CD14-positive monocyte (primary cell): ENCODE data around the gene NSMCE1. TPM values are rescaled to one million over a fixed set of nuclear protein-coding genes. Genes with fewer than 3 reads are reported as not detected.
A peak's percentile ranks its signal among the peaks of the same experiment; 100 is the strongest.

Source experiments
- DNase-seq, 3 donors: peaks; one replicate each; pipeline ENCODE4 v3.0.0-alpha.2; 2011 to 2022
- H2AFZ ChIP-seq: 2 replicates; pipeline ENCODE4 v1.6.0; 2012; ENCODE audit warnings: mild to moderate bottlenecking, low read depth, low read length, inconsistent platforms; ENCODE audit not compliant: insufficient read depth, poor library complexity, severe bottlenecking
- H3K27ac ChIP-seq, 2 donors: 1 replicate in 1 of 2; 2 replicates in 1 of 2; pipeline ENCODE4 v1.5.1; 2012 to 2013; ENCODE audit warnings: low read length in 2 of 2, control low read depth in 1 of 2, inconsistent platforms in 1 of 2, low read depth in 1 of 2, mild to moderate bottlenecking in 1 of 2
- H3K27me3 ChIP-seq, 2 donors: one replicate each; pipeline versions ENCODE4 v1.6.0 to v1.6.1; 2011 to 2013; ENCODE audit warnings: low read length in 2 of 2; ENCODE audit not compliant: control insufficient read depth in 2 of 2, insufficient read depth in 2 of 2
- H3K36me3 ChIP-seq, 2 donors: replicated peaks in 1 of 2; 1 replicate in 1 of 2; 2 replicates in 1 of 2; pipeline versions ENCODE4 v1.5.1 to v1.6.1; 2012 to 2013; ENCODE audit warnings: low read length in 2 of 2, control low read depth in 1 of 2, inconsistent platforms in 1 of 2, mild to moderate bottlenecking in 1 of 2; ENCODE audit not compliant: insufficient read depth in 2 of 2, control insufficient read depth in 1 of 2
- H3K4me1 ChIP-seq, 2 donors: 1 replicate in 1 of 2; 2 replicates in 1 of 2; pipeline versions ENCODE4 v1.5.1 to v1.6.1; 2012 to 2013; ENCODE audit warnings: low read length in 2 of 2, control low read depth in 1 of 2, inconsistent platforms in 1 of 2, mild to moderate bottlenecking in 1 of 2, moderate library complexity in 1 of 2; ENCODE audit not compliant: insufficient read depth in 2 of 2, control insufficient read depth in 1 of 2
- H3K4me2 ChIP-seq: replicated peaks from 2 replicates; pipeline ENCODE3; 2012; ENCODE audit warnings: low read length, moderate library complexity, mild to moderate bottlenecking; ENCODE audit not compliant: poor library complexity, severe bottlenecking; ENCODE audit errors: extremely low read depth
- H3K4me3 ChIP-seq, 3 experiments: fragments of 200-600 bp in 1 of 3; sonication (generic) in 1 of 3; replicated peaks in 1 of 3; 1 replicate in 2 of 3; 2 replicates in 1 of 3; pipeline ENCODE4 v1.5.1; 2011 to 2013; ENCODE audit warnings: low read length in 3 of 3, mild to moderate bottlenecking in 3 of 3, control low read depth in 2 of 3, low read depth in 2 of 3, inconsistent platforms in 1 of 3, moderate library complexity in 1 of 3
- H3K79me2 ChIP-seq: 2 replicates; pipeline ENCODE4 v1.6.0; 2012; ENCODE audit warnings: mild to moderate bottlenecking, control low read depth, inconsistent platforms, low read length, moderate library complexity; ENCODE audit not compliant: insufficient read depth
- H3K9ac ChIP-seq: 2 replicates; pipeline ENCODE4 v1.6.0; 2017; ENCODE audit warnings: low read length, mild to moderate bottlenecking; ENCODE audit not compliant: insufficient read depth, poor library complexity, severe bottlenecking
- H3K9me3 ChIP-seq, 2 donors: replicated peaks in 1 of 2; 1 replicate in 1 of 2; 2 replicates in 1 of 2; pipeline versions ENCODE4 v1.5.1 to v1.6.1; 2012 to 2013; ENCODE audit warnings: low read length in 2 of 2, control low read depth in 1 of 2; ENCODE audit not compliant: control insufficient read depth in 1 of 2, insufficient read depth in 1 of 2
- H4K20me1 ChIP-seq: 2 replicates; pipeline ENCODE4 v1.6.0; 2012; ENCODE audit warnings: mild to moderate bottlenecking, low read length, control low read depth, moderate library complexity; ENCODE audit not compliant: insufficient read depth
- H3K27ac Mint-ChIP-seq, 7 donors: one replicate each; pipeline ENCODE4 v1.8.0; 2020; ENCODE audit warnings: mild to moderate bottlenecking in 7 of 7, mixed read lengths in 7 of 7, moderate library complexity in 6 of 7, inconsistent platforms in 2 of 7
- H3K27me3 Mint-ChIP-seq, 3 donors: one replicate each; pipeline ENCODE4 v1.8.0; 2021 to 2022; ENCODE audit warnings: low read depth in 3 of 3, mild to moderate bottlenecking in 3 of 3, mixed read lengths in 3 of 3, moderate library complexity in 3 of 3, inconsistent platforms in 1 of 3
- H3K36me3 Mint-ChIP-seq, 2 donors: one replicate each; pipeline ENCODE4 v1.8.0; 2020; ENCODE audit warnings: mixed read lengths in 2 of 2, inconsistent platforms in 1 of 2, mild to moderate bottlenecking in 1 of 2
- H3K4me1 Mint-ChIP-seq: one replicate; pipeline ENCODE4 v1.8.0; 2020; ENCODE audit warnings: mild to moderate bottlenecking, mixed read lengths
- H3K4me3 Mint-ChIP-seq, 2 donors: one replicate each; pipeline ENCODE4 v1.8.0; 2020; ENCODE audit warnings: mild to moderate bottlenecking in 2 of 2, mixed read lengths in 2 of 2, moderate library complexity in 1 of 2
- H3K9me3 Mint-ChIP-seq, 7 donors: one replicate each; pipeline ENCODE4 v1.8.0; 2020 to 2022; ENCODE audit warnings: mixed read lengths in 7 of 7, mild to moderate bottlenecking in 6 of 7, moderate library complexity in 6 of 7, inconsistent platforms in 2 of 7
- CTCF ChIP-seq: fragments of 200-600 bp; IDR thresholded peaks from one replicate; pipeline ENCODE4 v1.8.0; 2022; ENCODE audit warnings: antibody characterized with exemption, mild to moderate bottlenecking
- WGBS: methylation state at CpG from one replicate; pipeline ENCODE4 v1.1.5; 2013; ENCODE audit warnings: missing lambda C conversion rate; ENCODE audit not compliant: insufficient coverage; 5-methylcytosine and 5-hydroxymethylcytosine counted together
- intact Hi-C, 2 donors: fragments of 100-400 bp; cut with micrococcal nuclease; formaldehyde crosslinking; loops; one replicate each; pipeline versions ENCODE4 v1.15.0 to v1.15.1; 2023
- polyA plus RNA-seq, 3 donors: library from polyadenylated mRNA; depleted of rRNA in 1 of 3; unstranded in 2 of 3; stranded (reverse) in 1 of 3; fragments of 300-500 nt in 2 of 3; fragments of >200 nt in 1 of 3; fragmentation: Illumina TruSeq in 2 of 3; gene quantifications; 1 replicate in 2 of 3; 2 replicates in 1 of 3; pipeline ENCODE4 v1.2.3, GENCODE V29; 2012 to 2021

NSMCE1 gene
- polyA plus RNA-seq, 3 donors, result 19.6 to 85.2 (median 82.6) TPM

- Histone ChIP-seq H3K36me3 (peaks cover 30 to 69% of the 10 kb centered on the region in 2 donors), H3K4me2 (no peak overlapping the region), H3K4me3 (no peak overlapping the region), H3K79me2 (no peaks in the 10 kb centered on the region), H3K27me3 (no peaks in the 10 kb centered on the region), H3K27ac (no peak overlapping the region), H2AFZ (no peak overlapping the region), H3K4me1 (no peaks in the 10 kb centered on the region), H3K9ac (no peak overlapping the region), H3K9me3 (no peaks in the 10 kb centered on the region), H4K20me1 (no peaks in the 10 kb centered on the region)
- no peak for DNase-seq
- Mint-ChIP-seq H3K36me3 (peaks cover 57 to 86% of the 10 kb centered on the region in 2 donors), H3K9me3 (no peaks in the 10 kb centered on the region), H3K4me3 (no peak overlapping the region), H3K27me3 (no peaks in the 10 kb centered on the region), H3K27ac (peak overlapping the region in 1 of 7 donors; percentile 24), H3K4me1 (no peaks in the 10 kb centered on the region)
- intact Hi-C loops, result no loop called here
- TF ChIP-seq CTCF, result no peak
- WGBS, result 83% methylated on average over 3 of the region's 7 CpGs
These were observed 52.9 kb downstream of the NSMCE1 start for GRCh38 chr16:27215660-27216059.

GRCh38 chr16:27214084-27214961 lies 54.2 kb downstream of the NSMCE1 start:
- Histone ChIP-seq H3K9ac (no peak overlapping the region), H4K20me1 (no peaks in the 10 kb centered on the region), H3K4me3 (no peak overlapping the region), H3K9me3 (no peaks in the 10 kb centered on the region), H3K4me1 (no peaks in the 10 kb centered on the region), H3K27ac (no peak overlapping the region), H3K79me2 (no peaks in the 10 kb centered on the region), H2AFZ (no peak overlapping the region), H3K36me3 (peaks cover 36 to 71% of the 10 kb centered on the region in 2 donors), H3K27me3 (no peaks in the 10 kb centered on the region), H3K4me2 (no peak overlapping the region)
- Mint-ChIP-seq H3K4me3 (no peak overlapping the region), H3K27ac (no peak overlapping the region), H3K36me3 (peaks cover 58 to 85% of the 10 kb centered on the region in 2 donors), H3K4me1 (no peaks in the 10 kb centered on the region), H3K9me3 (no peaks in the 10 kb centered on the region), H3K27me3 (peaks cover 0 to 1% (median 0%) of the 10 kb centered on the region in 3 donors)
- intact Hi-C loops, result no loop called here
- no peak for DNase-seq
- TF ChIP-seq CTCF, result no peak
- WGBS, result 95% methylated on average over 9 of the region's 19 CpGs
